Tibial artery (tissue), 4 donors: Measurements from ENCODE around the gene MDM4.

Source experiments
- DNase-seq, 2 donors: peaks; one replicate each; pipeline ENCODE4 v3.0.0-alpha.2; 2019
- H3K27ac ChIP-seq, 2 donors: fragments of 200-600 bp; sonication (generic) in 1 of 2; 1 replicate in 1 of 2; 2 replicates in 1 of 2; pipeline ENCODE4 v1.5.1; 2018 to 2019; ENCODE audit warnings: mild to moderate bottlenecking in 1 of 2
- H3K27me3 ChIP-seq, 2 donors: fragments of 200-600 bp; sonication (generic) in 1 of 2; one replicate each; pipeline versions ENCODE4 v1.5.1 to v1.6.0; 2016 to 2019
- H3K36me3 ChIP-seq, 3 donors: fragments of 200-600 bp; sonication (generic) in 2 of 3; one replicate each; pipeline ENCODE4 v1.5.1; 2016 to 2019; ENCODE audit warnings: mild to moderate bottlenecking in 2 of 3
- H3K4me1 ChIP-seq, 4 donors: fragments of 200-600 bp; sonication (generic) in 2 of 4; 1 replicate in 3 of 4; 2 replicates in 1 of 4; pipeline ENCODE4 v1.5.1; 2016 to 2019
- H3K4me3 ChIP-seq, 2 donors: fragments of 200-600 bp; sonication (generic) in 1 of 2; 1 replicate in 1 of 2; 2 replicates in 1 of 2; pipeline ENCODE4 v1.5.1; 2018 to 2019; ENCODE audit warnings: mild to moderate bottlenecking in 2 of 2
- H3K9me3 ChIP-seq, 3 donors: fragments of 200-600 bp; sonication (generic) in 1 of 3; one replicate each; pipeline ENCODE4 v1.5.1; 2016 to 2019
- CTCF ChIP-seq, 2 experiments: fragments of 200-600 bp in 1 of 2; fragments of 450-650 bp in 1 of 2; IDR thresholded peaks; one replicate each; pipeline ENCODE4 v1.5.1; 2017 to 2019; ENCODE audit warnings: antibody characterized with exemption in 2 of 2, mild to moderate bottlenecking in 1 of 2, moderate library complexity in 1 of 2
- intact Hi-C: fragments of 100-400 bp; cut with DNase I; formaldehyde crosslinking; loops from one replicate; pipeline ENCODE4 v1.15.0; 2023; ENCODE audit warnings: low total_unique reads

Gene MDM4, protein sequence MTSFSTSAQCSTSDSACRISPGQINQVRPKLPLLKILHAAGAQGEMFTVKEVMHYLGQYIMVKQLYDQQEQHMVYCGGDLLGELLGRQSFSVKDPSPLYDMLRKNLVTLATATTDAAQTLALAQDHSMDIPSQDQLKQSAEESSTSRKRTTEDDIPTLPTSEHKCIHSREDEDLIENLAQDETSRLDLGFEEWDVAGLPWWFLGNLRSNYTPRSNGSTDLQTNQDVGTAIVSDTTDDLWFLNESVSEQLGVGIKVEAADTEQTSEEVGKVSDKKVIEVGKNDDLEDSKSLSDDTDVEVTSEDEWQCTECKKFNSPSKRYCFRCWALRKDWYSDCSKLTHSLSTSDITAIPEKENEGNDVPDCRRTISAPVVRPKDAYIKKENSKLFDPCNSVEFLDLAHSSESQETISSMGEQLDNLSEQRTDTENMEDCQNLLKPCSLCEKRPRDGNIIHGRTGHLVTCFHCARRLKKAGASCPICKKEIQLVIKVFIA

DNA sequence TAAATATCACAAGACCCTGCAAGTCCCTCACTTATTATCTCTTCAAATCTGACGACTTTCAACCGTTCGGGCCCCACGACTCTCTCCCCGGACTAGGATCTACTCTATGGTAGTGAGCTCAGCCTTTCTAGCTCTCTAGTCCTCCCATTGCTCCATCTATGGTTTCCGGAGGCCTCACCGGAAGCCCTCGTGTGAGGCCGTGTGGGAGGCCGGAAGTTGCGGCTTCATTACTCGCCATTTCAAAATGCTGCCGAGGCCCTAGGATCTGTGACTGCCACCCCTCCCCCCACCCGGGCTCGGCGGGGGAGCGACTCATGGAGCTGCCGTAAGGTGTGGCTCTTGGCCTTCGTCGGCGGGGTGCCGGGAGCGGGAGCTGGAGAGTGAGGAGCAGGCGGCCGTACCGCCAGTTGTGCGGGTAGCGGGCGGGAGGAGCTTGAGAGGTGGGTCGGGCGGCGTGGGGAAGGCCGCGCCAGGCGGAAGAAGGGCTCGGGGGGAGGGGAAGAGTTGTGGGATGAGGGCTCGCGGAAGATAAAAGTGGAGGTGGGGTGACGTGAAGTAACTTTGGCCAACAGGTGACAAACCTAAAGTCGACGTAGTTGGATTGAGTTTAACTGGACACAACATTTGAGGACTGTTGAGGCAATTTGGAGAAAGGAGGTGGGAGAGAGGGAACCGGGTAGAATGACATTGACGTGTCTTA, at the start of gene MDM4:
Gene MDM4 (plus strand): TSS at position 227 of the 700 bp plus-strand sequence. CDS start 9,113 bp downstream, outside the sequence.
- peak; percentile 90 to 95 for DNase-seq
- intact Hi-C loops = no loop called here
- Histone ChIP-seq H3K36me3 (peaks cover 0 to 10% (median 0%) of the 10 kb centered on the region in 3 donors), H3K9me3 (no peaks in the 10 kb centered on the region), H3K27me3 (no peaks in the 10 kb centered on the region), H3K4me3 (peak within 1 kb of the TSS; percentile 83 to 94), H3K4me1 (peaks cover 0 to 47% (median 28%) of the 10 kb centered on the region in 4 donors), H3K27ac (peak within 1 kb of the TSS; percentile 95)
- TF ChIP-seq CTCF (IDR thresholded peaks at IDR 0.05) = no peak

DNA sequence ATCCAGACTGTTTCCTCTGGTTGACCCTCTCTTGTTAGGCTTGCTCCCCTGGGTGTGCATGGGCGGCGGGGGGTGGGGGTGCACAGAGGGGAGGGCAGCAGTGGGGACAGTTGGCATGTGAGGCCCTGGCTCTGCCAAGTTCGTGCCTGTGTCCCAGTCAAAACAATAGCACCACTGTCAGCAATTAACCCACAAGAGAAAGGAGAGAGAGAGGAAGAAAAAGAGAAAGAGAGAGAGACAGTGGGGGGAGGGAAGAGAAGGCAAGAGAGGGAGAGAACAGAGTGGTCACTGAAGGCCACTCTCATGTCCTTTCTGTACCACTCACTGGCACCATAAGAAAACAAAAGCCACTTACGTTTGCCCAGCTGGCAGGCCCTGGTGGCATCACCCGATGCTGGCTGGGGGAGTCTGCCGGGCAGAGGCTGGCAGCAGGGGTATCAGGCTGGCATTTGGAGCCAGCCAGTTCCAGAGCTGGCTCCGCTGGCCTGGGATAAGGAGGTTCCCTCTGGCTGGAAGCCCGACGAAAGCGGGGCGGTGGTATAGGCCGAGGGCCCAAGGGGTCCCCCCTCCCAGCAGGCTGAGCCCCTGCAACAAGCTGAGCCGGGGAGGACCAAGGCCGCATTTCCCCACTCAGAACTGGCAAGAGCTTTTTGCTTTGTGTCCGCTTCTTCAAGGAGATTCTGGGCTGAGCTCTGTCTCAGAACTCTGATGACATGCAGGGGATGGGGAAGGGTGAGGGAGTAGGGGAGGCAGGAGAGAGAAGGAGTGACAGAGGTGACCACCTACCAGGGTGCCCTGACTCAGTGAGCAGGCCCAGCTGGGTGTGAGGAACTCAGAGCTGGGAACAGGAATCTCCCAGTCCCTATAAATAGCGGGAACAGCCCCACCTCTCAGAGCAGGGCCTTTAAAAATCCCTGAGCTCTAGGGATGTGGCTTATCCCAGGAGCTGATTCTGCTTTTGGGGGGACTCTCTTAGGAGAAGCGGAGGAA, 49.5 kb upstream of the MDM4 start:
- peak; percentile 59 to 85 for DNase-seq
- Histone ChIP-seq H3K36me3 (peaks cover 0 to 37% (median 20%) of the 10 kb centered on the region in 3 donors), H3K9me3 (no peaks in the 10 kb centered on the region), H3K27ac (peak overlapping the region; percentile 89 to 91), H3K4me1 (peaks cover 0 to 54% (median 40%) of the 10 kb centered on the region in 4 donors), H3K27me3 (no peaks in the 10 kb centered on the region), H3K4me3 (peak overlapping the region; percentile 30 to 37)
- intact Hi-C loops = no loop called here
- no peak for TF ChIP-seq CTCF (IDR thresholded peaks at IDR 0.05)

- no peak overlapping the region for H3K4me3 ChIP-seq
- H3K4me1 ChIP-seq = peaks cover 0 to 54% (median 40%) of the 10 kb centered on the region in 4 donors
- H3K27me3 ChIP-seq = no peaks in the 10 kb centered on the region
- no peak for TF ChIP-seq CTCF (IDR thresholded peaks at IDR 0.05)
- H3K27ac ChIP-seq = peak overlapping the region in 1 of 2 donors; percentile 91
- no peaks in the 10 kb centered on the region for H3K9me3 ChIP-seq
- intact Hi-C loops = no loop called here
- H3K36me3 ChIP-seq = peaks cover 0 to 25% (median 10%) of the 10 kb centered on the region in 3 donors
- DNase-seq = peak in 1 of 2 donors; percentile 61
Observed at GRCh38 chr1:204468206-204468605, 48.0 kb upstream of the MDM4 start.

- Histone ChIP-seq H3K4me3 (no peak overlapping the region), H3K27me3 (no peaks in the 10 kb centered on the region), H3K36me3 (peaks cover 0 to 18% (median 9%) of the 10 kb centered on the region in 3 donors), H3K27ac (no peak overlapping the region), H3K9me3 (no peaks in the 10 kb centered on the region), H3K4me1 (peaks cover 0 to 51% (median 37%) of the 10 kb centered on the region in 4 donors)
- DNase-seq = peak in 1 of 2 donors; percentile 37
- intact Hi-C loops = no loop called here
- no peak for TF ChIP-seq CTCF (IDR thresholded peaks at IDR 0.05)
Observed at GRCh38 chr1:204468766-204469302, 47.4 kb upstream of the MDM4 start.
